HCT116 (cell line): ENCODE data around the gene GLO1.

ENCODE experiments used
- CBX3 ChIP-seq: IDR thresholded peaks from 2 replicates; pipeline ENCODE4 v1.6.1; 2012; ENCODE audit warnings: low read depth
- ELF1 ChIP-seq: IDR thresholded peaks from 2 replicates; pipeline ENCODE4 v1.6.1; 2012; ENCODE audit warnings: low read depth, borderline replicate concordance
- EZH2 ChIP-seq: fragments of 200-600 bp; sonication (generic); IDR thresholded peaks from 2 replicates; pipeline ENCODE4 v1.6.1; 2017; ENCODE audit warnings: antibody characterized with exemption, mixed run types
- EZH2phosphoT487 ChIP-seq: fragments of 200-600 bp; IDR thresholded peaks from 2 replicates; pipeline ENCODE4 v1.6.1; 2018; ENCODE audit warnings: antibody characterized with exemption, borderline replicate concordance
- FOSL1 ChIP-seq: IDR thresholded peaks from 2 replicates; pipeline ENCODE4 v1.6.1; 2012; ENCODE audit warnings: low read depth
- POLR2A ChIP-seq: IDR thresholded peaks from 2 replicates; pipeline ENCODE4 v1.7.0; 2011; ENCODE audit warnings: borderline replicate concordance; ENCODE audit not compliant: insufficient read depth, insufficient read length; ENCODE audit errors: extremely low read depth
- POLR2AphosphoS5 ChIP-seq: IDR thresholded peaks from 2 replicates; pipeline ENCODE4 v1.6.1; 2011; ENCODE audit warnings: mild to moderate bottlenecking, low read depth, low read length, moderate library complexity
- RAD21 ChIP-seq: IDR thresholded peaks from 2 replicates; pipeline ENCODE4 v1.6.1; 2012; ENCODE audit warnings: low read depth, mild to moderate bottlenecking
- SIN3A ChIP-seq: IDR thresholded peaks from 2 replicates; pipeline ENCODE4 v1.6.1; 2012; ENCODE audit warnings: low read depth
- SP1 ChIP-seq: IDR thresholded peaks from 2 replicates; pipeline ENCODE4 v1.6.1; 2012; ENCODE audit warnings: low read depth
- ZNF274 ChIP-seq: fragments of 200-500 bp; sonication (Bioruptor generic); IDR thresholded peaks from 2 replicates; pipeline ENCODE4 v1.6.1; 2014; ENCODE audit warnings: mild to moderate bottlenecking, low read depth, low read length, inconsistent platforms
- TF ChIP-seq, protein P1 (sequence below), 3 experiments: fragments of 200-600 bp in 1 of 3; sonication (generic) in 1 of 3; IDR thresholded peaks in 2 of 3; conservative IDR thresholded peaks in 1 of 3; 2 replicates each; pipeline ENCODE4 v1.5.1; 2012 to 2017; ENCODE audit warnings: low read depth in 2 of 3, low read length in 2 of 3, antibody characterized with exemption in 1 of 3, borderline replicate concordance in 1 of 3, control low read depth in 1 of 3, mild to moderate bottlenecking in 1 of 3, mixed read lengths in 1 of 3, mixed run types in 1 of 3, moderate library complexity in 1 of 3; ENCODE audit not compliant: insufficient read depth in 1 of 3
- TF ChIP-seq, protein P2 (sequence below): IDR thresholded peaks from 2 replicates; pipeline ENCODE4 v1.6.1; 2012
- TF ChIP-seq, protein P3 (sequence below): IDR thresholded peaks from 2 replicates; pipeline ENCODE4 v1.6.1; 2012

DNA sequence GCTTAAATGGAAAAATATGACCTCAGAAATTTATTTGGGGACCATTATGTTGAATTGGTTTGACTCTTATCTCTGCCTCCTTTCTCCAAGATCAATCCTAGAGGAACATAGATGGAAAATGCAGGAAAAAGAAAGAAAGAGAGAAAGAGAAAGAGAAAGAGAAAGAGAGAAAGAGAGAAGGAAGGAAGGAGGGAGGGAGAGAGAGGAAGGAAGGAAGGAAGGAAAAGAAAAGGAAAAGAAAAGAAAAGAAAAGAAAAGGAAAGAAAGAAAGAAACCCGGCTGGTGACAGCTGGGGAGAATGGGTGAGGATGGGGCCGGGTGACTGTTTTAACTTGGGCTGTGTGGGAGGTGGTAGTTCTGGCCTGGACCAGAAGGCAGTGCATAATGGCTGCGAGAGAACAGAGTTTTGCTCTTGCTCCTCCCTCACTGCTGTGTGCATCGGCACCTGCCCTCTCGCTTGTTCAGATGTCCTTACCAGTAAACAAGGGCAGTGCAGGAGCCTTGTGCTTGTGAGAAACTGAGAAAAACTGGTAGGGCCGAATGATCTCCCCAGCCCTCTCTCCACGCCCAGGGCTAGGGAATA lies 24.7 kb downstream of the GLO1 start:
- TF ChIP-seq, protein P1, sequence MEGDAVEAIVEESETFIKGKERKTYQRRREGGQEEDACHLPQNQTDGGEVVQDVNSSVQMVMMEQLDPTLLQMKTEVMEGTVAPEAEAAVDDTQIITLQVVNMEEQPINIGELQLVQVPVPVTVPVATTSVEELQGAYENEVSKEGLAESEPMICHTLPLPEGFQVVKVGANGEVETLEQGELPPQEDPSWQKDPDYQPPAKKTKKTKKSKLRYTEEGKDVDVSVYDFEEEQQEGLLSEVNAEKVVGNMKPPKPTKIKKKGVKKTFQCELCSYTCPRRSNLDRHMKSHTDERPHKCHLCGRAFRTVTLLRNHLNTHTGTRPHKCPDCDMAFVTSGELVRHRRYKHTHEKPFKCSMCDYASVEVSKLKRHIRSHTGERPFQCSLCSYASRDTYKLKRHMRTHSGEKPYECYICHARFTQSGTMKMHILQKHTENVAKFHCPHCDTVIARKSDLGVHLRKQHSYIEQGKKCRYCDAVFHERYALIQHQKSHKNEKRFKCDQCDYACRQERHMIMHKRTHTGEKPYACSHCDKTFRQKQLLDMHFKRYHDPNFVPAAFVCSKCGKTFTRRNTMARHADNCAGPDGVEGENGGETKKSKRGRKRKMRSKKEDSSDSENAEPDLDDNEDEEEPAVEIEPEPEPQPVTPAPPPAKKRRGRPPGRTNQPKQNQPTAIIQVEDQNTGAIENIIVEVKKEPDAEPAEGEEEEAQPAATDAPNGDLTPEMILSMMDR (IDR thresholded peaks at IDR 0.05 in 2 of 3, conservative IDR thresholded peaks at IDR 0.05 in 1 of 3; ENCODE audit: borderline replicate concordance in 1 of 3, insufficient read depth in 1 of 3, low read depth in 2 of 3, low read length in 2 of 3): no peak
- TF ChIP-seq POLR2A (no peak), EZH2 (no peak), ZNF274 (no peak), RAD21 (no peak), ELF1 (no peak), POLR2AphosphoS5 (no peak), FOSL1 (no peak), SP1 (no peak), CBX3 (no peak), SIN3A (no peak), EZH2phosphoT487 (no peak)
- TF ChIP-seq, protein P2, sequence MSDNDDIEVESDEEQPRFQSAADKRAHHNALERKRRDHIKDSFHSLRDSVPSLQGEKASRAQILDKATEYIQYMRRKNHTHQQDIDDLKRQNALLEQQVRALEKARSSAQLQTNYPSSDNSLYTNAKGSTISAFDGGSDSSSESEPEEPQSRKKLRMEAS: no peak
- TF ChIP-seq, protein P3, sequence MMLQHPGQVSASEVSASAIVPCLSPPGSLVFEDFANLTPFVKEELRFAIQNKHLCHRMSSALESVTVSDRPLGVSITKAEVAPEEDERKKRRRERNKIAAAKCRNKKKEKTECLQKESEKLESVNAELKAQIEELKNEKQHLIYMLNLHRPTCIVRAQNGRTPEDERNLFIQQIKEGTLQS: no peak
